GM19025 (cell line): ENCODE data around the gene ZNF292.
"Not testable (repeated sequence)": the region's sequence is repeated elsewhere in the genome, so short reads cannot be mapped to it uniquely, and the experiment has no call there.

Experiments
- ATAC-seq: cut with Tn5 transposase; IDR thresholded peaks from one replicate; pipeline ENCODE4 v1.9.1; 2021; ENCODE audit warnings: mild to moderate bottlenecking, low read depth, moderate library complexity; ENCODE audit not compliant: unreplicated experiment

The ZNF292 gene

DNA sequence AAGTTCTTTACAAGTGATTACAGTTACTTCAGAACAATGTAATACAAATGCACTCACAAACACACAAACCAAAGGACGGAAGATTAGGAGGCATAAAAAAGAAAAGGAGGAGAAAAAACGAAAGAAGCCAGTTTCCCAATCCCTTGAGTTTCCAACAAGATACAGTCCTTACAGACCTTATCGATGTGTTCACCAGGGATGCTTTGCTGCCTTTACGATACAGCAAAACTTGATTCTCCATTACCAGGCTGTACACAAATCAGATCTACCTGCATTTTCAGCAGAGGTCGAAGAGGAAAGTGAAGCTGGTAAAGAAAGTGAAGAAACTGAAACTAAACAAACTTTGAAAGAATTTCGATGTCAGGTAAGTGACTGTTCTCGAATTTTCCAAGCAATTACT lies 104.4 kb downstream of the ZNF292 start:
- no peak for ATAC-seq

- ATAC-seq, result no peak
Measured at GRCh38 chr6:87261534-87261933, 106.2 kb downstream of the ZNF292 start.

- no peak for ATAC-seq
Measured at GRCh38 chr6:87264481-87264880, 109.1 kb downstream of the ZNF292 start.

DNA sequence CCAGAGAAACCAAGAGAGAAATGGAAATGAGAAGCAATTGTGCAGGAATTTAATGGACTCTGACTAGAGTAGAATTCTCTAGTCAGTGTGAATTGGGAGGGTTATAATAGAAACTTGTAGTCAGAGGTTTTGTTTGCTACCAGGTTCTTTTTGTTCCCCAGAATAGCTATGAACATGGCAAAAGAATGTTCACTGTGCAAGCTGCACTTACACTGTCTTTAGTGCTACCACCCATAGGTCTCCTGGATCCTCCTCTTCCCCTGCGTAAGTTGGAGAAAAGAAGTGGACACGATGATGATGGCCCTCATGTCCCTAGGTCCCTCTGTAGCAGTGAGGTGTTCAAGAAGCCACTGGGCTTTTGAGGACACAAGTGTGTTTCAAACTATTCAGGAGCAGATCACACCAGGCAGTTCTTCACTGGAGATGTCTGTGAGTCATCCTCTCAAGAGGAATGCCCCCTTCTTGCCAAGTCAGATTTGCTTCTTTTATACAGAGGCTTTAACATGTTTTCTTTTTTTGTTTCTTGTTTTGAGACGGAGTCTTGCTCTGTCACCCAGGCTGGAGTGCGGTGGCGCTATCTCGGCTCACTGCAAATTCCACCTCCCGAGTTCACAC lies 119.4 kb downstream of the ZNF292 start:
- no peak for ATAC-seq

GRCh38 chr6:87276624-87277023 lies 121.3 kb downstream of the ZNF292 start:
- no peak for ATAC-seq

DNA sequence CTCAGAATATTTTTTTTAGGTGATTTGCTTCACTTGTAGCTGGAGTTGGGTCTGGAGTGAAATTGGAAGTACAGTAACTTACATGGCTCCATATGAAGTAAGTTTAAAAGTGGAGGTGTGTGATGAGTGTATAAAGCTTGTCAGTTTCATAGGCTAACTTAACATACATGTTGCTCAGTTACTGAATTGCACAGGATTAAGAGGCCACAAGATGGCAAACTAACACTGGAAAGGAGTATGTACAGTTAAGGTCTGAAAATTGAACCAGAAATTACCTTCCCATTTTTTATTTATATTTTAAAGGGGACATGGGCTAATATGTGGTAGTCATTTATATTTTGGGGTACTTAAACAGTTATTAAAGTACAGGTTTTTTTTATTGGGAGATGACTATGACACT lies 121.8 kb downstream of the ZNF292 start:
- ATAC-seq, result no peak

DNA sequence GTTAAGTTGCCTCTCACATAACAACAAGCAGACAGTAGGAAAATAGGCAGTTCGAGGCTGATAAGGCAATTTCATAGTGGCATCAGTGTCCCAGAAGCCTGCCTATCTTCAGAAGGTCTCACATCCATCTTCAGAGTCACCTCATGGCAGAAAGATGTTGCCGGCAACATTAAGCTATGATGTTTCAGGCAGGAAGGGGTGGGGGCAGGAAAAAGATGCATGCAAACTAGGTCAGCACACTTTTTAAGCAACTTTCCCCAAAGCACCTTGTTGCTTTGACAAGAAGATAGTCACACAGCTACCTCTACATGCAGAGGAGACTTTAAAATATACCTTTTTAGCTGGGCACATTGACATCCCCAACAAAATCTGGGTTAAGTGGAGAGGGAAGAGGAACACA lies 123.8 kb downstream of the ZNF292 start:
- no peak for ATAC-seq

DNA sequence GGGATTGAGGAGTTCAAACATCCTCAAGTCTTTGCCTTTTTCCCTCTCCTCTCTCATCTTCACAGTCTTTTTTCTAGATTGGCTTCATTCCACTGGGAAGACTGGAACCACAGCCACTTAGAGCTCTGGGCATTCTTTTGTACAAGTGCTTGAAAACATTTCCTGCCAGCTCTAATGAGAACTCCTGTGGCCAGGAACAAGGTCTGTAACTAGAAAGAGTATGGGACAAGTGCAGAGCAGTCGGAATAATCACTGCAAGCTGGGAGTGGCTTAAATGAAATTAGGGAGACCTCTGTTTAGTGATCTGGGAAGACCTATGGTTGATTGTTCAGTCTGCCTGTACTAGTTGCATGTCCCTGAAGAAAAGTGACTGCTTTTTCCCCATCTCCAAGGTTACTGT lies 126.1 kb downstream of the ZNF292 start:
- ATAC-seq, result no peak

GRCh38 chr6:87282743-87283142 lies 127.4 kb downstream of the ZNF292 start:
- no peak for ATAC-seq

DNA sequence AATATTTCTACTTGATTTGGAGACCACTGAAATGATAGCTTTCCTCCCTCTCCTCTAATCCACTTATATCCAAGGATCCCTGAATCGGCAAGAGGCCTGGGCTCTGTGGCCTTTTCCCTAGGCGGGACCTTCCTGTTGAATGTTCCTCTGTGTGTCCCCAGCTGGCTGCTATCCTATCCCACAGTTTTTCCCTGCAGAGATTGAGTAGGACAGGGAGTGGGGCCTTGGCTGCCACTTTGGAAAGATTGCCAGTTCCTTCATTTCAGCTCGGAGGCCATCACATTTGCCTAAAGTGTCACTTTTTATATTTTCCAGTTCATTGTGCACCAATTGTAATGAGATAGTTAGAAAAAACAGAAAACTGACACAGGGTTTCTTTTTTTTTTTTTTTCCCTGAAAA lies 128.1 kb downstream of the ZNF292 start:
- no peak for ATAC-seq

DNA sequence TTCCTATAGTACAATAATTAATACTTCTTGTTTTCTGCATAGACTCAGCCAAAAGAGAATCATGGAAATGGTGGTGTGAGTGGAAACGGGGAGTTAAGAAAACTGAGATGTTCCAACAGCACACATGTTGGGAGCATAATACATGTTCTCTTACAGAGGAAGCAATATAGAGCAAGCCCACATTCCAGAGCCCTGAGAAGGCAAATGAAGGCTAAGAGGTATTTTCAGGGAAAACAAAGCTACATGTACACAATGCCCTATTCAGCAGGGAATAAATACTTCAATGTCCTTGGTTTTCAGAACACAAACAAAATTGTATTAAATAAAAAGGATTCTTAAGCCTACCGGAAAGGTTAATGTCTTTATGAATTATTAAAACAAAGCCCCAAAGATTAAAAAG lies 131.9 kb downstream of the ZNF292 start:
- ATAC-seq, result no peak

DNA sequence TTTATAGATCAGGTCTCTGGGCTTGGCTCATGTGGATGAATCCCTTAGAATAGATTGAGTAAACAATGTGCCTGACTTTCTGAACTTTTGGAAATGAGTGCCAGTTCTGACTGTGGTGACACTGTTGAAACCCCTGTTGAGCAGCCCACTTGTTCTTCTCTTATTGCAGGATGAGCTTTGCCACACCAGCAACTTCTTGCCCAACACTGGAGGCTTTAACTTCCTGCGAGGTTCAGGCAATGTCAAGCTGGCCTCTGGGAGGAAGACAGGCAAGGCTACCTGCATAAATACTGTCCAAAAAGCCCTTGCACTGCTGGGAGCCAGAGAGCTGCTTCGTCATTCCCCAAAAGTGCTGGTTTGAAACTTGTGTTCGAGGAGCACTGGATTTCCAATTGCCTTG lies 134.2 kb downstream of the ZNF292 start:
- ATAC-seq, result no peak

DNA sequence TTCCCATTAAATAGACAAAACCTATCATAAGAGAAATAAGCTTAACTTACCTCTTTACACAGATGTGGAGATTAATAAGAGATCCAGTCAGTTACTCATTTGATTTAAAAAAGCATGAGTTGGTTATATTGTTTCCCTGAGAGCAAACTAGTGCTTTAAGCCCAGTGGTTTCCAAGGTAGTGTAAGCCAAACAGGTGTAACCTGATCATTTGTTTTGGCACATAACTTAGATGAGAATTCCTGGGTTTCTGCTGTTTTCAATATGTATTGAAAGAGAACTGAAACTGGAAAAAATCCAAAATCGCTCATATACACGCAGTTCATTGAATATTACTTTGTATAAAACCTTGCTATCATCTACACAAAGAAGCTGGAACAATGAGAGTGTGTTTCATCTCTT lies 136.5 kb downstream of the ZNF292 start:
- ATAC-seq, result no peak

GRCh38 chr6:87293526-87293925 lies 138.2 kb downstream of the ZNF292 start:
- ATAC-seq, result no peak

GRCh38 chr6:87297119-87297518 lies 141.8 kb downstream of the ZNF292 start:
- no peak for ATAC-seq

- ATAC-seq, result not testable (repeated sequence)
Measured at GRCh38 chr6:87301277-87301676, 145.9 kb downstream of the ZNF292 start.

DNA sequence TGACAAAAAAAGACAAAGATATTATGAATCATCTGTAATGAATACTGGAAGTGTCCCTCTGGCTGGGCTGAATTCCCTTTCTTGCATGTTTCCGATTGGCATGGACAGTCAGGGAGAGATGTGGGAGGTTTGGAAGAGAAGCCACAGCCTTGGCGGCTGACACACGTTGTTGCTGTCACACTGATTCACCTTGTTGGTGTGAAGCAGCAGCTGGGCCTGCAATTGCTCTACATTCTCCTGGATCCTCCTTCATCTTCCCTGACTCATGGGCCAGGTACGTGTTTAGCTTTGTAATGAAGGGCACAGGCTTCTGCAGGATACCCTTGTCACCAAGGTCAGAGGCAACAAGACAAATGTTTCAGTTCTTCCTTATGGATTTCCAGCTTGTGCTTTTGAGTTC lies 153.6 kb downstream of the ZNF292 start:
- no peak for ATAC-seq

GRCh38 chr6:87312860-87313259 lies 157.5 kb downstream of the ZNF292 start:
- ATAC-seq, result no peak
